WI38 (cell line): ENCODE measurements around the gene GLP2R.

Experiments used
- H3K4me3 ChIP-seq: 2 replicates; pipeline ENCODE4 v1.5.1; 2011; ENCODE audit warnings: low read depth, mild to moderate bottlenecking, control low read depth, low read length
- TF ChIP-seq, protein P1 (sequence below): IDR thresholded peaks from 2 replicates; pipeline ENCODE4 v1.5.1; 2012; ENCODE audit warnings: low read depth, mild to moderate bottlenecking, control low read depth, low read length

GLP2R gene

DNA sequence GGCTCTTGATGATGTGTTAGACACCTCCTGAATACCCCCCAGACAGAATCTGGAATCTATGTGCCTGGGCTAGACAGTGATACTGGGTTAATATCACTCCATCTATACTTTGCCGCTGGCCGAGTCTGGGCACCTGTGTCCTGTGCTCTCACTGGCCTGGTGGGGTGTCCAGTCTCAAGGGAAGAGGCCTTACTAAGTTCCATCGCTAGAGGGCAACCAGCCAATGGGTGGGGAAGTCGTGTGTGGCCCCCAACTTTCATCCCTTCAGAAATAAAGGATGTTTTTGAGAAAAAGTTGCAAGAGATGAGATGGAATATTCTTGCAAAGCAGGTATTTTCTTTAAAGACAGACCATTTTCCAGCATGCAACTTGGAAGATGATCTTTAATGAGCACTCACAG lies 1.6 kb upstream of the GLP2R start:
- H3K4me3 ChIP-seq = no peak overlapping the region
- TF ChIP-seq, protein P1, sequence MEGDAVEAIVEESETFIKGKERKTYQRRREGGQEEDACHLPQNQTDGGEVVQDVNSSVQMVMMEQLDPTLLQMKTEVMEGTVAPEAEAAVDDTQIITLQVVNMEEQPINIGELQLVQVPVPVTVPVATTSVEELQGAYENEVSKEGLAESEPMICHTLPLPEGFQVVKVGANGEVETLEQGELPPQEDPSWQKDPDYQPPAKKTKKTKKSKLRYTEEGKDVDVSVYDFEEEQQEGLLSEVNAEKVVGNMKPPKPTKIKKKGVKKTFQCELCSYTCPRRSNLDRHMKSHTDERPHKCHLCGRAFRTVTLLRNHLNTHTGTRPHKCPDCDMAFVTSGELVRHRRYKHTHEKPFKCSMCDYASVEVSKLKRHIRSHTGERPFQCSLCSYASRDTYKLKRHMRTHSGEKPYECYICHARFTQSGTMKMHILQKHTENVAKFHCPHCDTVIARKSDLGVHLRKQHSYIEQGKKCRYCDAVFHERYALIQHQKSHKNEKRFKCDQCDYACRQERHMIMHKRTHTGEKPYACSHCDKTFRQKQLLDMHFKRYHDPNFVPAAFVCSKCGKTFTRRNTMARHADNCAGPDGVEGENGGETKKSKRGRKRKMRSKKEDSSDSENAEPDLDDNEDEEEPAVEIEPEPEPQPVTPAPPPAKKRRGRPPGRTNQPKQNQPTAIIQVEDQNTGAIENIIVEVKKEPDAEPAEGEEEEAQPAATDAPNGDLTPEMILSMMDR = no peak

DNA sequence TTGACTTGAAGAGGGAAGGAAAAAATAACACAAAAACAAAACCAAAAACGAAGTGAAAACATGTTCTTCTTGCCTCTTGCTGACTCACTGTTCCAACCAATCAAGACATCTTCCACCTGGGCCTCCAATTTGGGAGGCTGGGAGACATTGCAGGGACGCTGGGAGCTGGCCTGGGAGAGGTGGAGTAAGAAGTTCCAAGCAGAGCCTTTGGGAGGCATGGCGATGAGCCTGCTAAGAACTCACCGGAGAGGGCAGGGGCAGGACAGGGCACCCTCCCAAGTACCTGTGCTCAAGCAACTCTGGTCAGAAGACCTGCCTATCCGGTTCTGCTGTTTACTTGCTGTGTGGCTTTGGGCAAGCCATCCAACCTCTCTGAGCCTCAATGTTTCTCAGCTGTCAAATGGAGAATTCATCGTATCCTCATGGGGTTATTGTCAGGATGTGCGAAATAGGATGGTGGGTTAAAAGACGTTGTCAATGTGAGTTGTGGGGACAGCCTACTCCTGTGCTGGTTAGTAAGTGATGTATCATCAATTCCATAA lies 856 bp upstream of the GLP2R start:
- H3K4me3 ChIP-seq = no peak overlapping the region
- TF ChIP-seq, protein P1 = no peak

DNA sequence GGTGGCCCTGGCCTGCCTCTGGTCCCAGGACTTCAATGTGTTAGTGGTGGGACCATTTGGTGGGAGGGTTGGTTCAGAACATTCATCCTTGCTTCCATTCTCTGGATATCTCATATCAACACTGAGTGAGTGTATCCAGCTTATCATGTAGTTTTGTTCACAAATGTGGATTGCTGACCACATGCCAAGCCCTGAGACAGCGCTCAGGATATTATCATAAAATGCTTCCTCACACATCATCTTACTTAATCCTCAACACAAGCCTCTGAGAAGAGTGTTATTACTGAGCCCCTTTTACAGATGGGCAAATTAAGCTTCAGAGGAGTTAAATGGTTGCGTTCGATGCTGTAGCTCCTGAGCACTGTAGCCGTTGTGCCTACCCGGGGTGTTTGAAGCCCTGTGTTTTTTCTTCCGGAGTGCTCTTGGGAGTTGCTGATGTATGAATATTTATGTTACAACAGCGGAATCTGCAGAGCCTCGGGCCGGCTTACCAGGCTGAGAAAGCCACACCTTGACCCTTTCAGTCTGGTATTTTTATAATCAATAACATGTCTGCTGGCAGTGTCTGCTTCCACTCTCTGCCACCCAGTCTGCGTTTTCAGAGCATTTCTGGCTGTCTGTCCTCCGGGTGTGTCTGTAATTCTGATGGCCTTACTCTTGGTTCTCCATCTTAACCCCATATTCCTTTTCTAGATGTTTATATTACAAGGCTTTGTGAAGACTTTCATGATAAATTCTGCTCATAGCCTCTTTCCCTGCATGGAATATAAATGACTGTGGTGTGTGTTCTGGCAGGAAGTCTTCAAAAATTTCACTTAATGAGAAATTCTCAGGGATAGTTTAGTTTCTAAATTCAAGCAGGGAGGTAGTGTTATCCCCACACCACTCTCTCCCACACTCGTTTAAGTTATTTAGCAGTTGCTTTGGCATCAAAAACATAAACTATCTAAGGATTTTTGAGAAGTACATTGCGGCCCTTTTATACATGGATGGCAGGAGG lies 2.9 kb downstream of the GLP2R start:
- no peak overlapping the region for H3K4me3 ChIP-seq
- TF ChIP-seq, protein P1 = no peak

DNA sequence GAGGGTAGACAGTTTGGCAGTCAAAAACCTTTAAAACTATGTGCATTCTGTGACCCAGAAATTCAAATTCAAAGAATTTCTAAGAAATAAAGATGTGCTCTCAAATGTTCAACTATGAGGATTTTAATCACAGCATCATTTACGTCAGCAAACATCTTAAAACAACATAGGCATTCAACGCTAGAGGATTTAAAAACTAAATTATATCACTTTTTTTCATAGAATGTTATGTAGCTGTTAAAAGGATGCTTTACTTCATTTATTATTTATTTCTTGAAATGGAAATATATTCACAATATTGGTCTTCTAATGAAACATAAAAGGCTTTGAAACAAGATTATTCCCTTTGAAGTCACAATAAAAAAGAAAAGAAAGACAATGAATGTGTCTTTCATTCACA lies 3.6 kb downstream of the GLP2R start:
- TF ChIP-seq, protein P1 = no peak
- no peak overlapping the region for H3K4me3 ChIP-seq

DNA sequence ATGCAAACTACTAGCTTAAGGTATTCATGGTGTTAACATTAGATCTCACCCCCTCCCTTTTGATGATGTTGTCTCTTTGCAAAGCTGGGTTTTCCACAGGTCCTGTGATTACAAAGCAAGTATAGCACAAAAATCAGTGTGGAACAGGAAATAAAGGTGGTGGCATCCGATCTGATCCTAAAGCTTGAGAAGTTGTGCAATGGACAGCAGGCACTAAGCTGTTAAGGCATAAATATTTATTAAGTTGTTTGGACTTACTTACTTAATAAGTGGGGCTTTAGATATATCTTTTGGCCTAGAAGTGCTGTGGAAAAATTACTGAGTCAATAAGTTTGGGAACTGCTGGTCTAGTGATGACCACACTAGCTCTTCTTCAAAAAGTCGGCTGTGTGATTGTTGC lies 5.0 kb downstream of the GLP2R start:
- TF ChIP-seq, protein P1 = no peak
- H3K4me3 ChIP-seq = no peak overlapping the region

DNA sequence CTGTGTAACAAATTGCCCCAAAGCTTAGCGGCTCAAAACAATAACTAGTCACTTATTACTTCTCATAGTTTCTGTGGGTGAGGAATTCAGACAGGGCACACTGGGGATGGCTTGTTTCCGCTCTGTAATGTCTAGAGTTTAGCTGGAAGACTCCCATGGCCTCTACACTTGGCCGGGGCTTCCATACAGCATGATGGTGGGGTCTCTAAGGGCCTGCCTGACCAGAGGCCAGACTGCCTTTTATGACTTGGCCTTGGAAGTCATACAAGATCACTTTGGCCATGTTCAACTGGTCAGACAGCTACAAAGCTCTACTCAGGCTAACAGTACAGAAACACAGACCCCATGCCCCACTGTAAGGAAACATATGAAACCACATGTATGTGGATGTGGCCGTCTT lies 8.2 kb downstream of the GLP2R start:
- TF ChIP-seq, protein P1 = no peak
- H3K4me3 ChIP-seq = no peak overlapping the region
